Skin epidermis (tissue), 12 donors: Measurements from ENCODE around the gene STAC2.

ENCODE experiments used
- H3K27ac ChIP-seq, 21 experiments: fragments of 200-600 bp; sonication (generic) in 11 of 21; one replicate each; pipeline ENCODE4 v1.5.0; 2020; ENCODE audit warnings: mild to moderate bottlenecking in 3 of 21, inconsistent platforms in 2 of 21, moderate library complexity in 2 of 21
- H3K4me3 ChIP-seq, 7 experiments: fragments of 200-600 bp; sonication (generic) in 2 of 7; one replicate each; pipeline ENCODE4 v1.5.0; 2020; ENCODE audit warnings: inconsistent platforms in 2 of 7, mild to moderate bottlenecking in 2 of 7, moderate library complexity in 1 of 7

STAC2 gene

GRCh38 chr17:39194985-39195524 is 30.7 kb downstream of the STAC2 start:
- Histone ChIP-seq H3K4me3 (peak overlapping the region in 1 of 7 experiments; percentile 74), H3K27ac (peak overlapping the region in 13 of 21 experiments; percentile 16 to 100 (median 79))

DNA sequence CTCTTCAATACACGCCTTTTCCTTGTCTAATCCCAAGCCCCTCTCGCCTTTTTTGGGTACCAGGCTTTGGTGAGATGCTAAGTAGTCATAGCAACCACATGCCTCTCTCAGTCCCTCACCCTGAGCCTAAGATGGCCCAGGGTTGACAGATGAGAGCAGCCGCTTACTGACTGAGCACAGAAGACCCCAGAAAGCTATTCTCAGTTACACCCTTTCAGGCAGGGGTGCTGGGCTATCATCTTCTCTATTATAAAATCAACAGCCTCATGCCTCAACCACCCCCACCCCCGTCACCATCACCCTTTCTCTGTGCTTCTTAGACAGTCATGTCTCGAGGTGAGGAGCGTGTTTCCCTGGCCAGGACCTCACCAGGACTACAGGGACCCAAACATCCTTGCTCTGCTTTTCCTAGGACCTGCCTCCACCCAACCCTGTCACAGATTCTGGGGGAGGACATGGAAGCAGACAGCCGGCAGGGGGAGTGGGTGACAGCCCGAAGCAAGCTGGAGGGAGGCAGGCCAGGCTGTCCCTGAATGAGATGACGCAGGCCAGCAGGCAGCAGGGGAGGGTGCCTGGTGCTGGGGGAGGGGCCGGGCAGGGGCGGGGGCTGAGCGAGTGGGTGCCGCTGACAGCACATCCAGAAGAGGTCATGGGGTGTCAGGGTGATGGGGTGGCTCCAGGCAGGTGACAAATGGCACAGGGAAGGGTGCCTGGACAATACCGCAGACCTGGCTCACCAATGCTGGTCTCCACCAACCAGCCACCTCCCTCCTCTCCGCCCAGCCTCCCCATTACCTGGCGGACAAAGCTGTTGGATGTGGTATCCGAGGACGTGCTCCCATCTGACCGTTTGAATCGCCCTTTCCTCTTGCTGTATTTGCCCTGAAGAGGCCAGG is 31.4 kb downstream of the STAC2 start:
- H3K27ac ChIP-seq = peak overlapping the region in 6 of 21 experiments; percentile 14 to 100 (median 68)
- no peak overlapping the region for H3K4me3 ChIP-seq

DNA sequence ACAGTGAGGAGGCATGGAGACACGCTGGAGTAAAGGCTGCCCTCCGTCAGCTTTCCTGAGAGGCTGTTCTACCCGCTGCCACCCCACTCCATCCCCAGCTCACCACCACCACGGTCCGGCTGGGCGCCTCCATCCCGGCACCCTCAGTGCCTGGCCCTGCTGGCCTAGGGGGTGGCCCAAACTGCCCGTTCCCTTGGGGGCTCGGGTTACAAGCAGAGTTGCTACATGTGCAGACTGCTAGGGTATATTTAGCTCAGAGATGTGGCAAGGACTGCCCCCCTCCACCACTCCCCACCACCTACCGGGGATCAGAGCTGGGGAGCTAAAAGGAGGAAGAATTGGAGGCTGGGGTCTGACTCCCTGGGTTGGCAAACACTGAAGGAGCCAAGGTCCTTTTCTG is 32.4 kb downstream of the STAC2 start:
- no peak overlapping the region for H3K4me3 ChIP-seq
- no peak overlapping the region for H3K27ac ChIP-seq

- Histone ChIP-seq H3K27ac (no peak overlapping the region), H3K4me3 (no peak overlapping the region)
Observed at GRCh38 chr17:39192901-39193300, 32.8 kb downstream of the STAC2 start.

DNA sequence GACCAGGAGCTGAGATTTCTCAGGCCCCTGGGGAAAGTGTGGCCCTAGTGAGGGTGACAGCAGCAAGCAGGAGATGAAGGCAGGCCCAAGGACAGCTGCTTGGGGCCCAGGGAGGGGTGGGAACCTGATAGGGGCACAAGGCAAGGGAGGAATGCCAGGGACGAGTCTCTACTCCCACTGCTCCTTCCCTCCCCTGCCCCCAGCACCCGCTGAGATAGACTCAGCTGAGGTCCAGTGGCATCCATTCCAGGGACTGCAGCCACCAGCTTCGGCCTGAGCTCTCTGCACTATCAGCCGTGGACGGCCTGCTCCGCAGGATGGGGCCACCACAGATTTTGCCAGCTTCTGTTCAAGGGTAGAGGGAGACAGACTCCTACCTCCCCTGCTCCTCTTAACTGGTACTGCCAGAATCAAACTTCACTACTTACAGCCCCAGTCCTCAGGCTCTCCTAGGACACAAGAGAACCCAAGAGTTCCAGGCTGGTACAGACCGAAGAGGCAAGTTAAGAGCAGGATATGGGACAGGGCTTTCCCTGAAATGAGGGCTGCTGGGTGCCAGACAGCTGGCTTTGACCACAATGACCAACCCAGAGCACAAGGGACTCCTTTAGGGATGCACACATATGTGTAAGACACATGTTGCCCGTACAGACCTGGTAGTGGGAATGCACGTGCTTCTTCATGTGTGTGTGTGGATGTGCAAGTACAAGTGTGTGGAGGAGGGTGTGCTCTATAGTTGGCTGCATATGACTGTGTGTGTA is 33.8 kb downstream of the STAC2 start:
- Histone ChIP-seq H3K4me3 (no peak overlapping the region), H3K27ac (no peak overlapping the region)

DNA sequence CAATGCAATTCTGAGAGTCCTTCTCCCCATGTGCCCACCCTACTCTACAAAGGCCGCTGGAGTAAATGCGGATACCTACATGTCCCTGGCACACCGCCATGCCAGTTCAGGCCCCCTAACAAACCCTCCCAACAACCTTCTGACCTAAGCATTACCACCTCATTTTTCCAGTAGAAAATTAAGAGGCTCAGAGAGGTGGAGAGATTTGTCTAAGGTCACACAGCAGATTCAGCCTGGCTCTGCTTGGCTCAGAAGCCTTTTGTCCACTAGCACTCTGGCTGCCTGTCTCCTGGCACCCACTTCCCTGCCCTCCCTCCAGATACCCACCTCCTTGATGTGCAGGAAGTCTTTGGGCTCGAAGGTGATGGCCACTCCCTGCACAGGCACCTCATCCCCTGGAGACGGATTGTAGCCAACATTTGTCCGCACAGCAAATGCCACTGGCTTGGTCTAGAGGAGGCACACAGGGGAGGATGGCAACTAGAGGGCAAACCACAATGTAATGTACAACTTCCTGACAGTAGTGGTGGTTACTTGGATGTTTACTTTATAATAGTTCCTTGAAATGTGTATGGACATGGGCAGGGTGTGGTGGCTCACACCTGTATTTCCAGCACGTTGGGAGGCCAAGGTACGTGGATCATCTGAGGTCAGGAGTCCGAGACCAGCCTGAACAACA is 38.5 kb downstream of the STAC2 start:
- no peak overlapping the region for H3K4me3 ChIP-seq
- no peak overlapping the region for H3K27ac ChIP-seq

GRCh38 chr17:39186481-39187002 is 39.2 kb downstream of the STAC2 start:
- no peak overlapping the region for H3K4me3 ChIP-seq
- no peak overlapping the region for H3K27ac ChIP-seq

- Histone ChIP-seq H3K27ac (no peak overlapping the region), H3K4me3 (no peak overlapping the region)
Observed at GRCh38 chr17:39183720-39184119, 42.0 kb downstream of the STAC2 start.

DNA sequence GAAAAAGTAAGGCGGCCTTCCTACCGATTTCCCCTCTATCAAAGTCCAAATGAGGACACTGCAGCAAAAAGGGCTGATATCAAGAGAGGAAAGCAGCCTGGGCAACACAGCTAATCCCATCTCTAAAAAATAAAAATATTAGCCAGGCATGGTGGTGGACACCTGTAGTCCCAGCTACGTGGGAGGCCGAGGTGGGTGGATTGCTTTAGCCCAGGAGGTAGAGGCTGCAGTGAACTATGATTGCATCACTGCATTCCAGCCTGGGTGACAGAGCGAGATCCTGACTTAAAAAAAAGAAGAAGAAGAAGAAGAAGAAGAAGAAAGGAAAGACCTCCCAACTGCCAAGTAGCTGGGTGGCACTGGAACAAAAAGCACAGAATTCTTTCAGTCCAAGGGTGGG is 42.7 kb downstream of the STAC2 start:
- Histone ChIP-seq H3K27ac (no peak overlapping the region), H3K4me3 (no peak overlapping the region)

- Histone ChIP-seq H3K27ac (no peak overlapping the region), H3K4me3 (no peak overlapping the region)
Observed at GRCh38 chr17:39181303-39181702, 44.4 kb downstream of the STAC2 start.

DNA sequence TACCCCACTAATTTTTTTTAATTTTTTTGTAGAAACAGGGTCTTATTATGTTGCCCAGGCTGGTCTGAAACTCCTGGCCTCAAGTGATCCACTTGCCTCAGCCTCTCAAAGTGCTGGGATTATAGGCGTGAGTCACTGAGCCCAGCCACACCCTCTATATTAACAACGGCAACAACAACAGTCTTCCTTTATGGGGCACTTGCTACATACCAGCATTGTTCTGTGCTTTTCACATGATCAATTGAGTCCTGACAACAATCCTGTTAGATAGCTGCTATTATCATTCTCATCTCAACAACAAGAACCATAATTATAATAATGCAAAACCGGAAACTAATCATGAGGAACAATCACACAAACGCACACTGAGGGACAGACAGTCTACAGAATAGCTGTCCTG is 47.2 kb downstream of the STAC2 start:
- H3K27ac ChIP-seq = peak overlapping the region in 3 of 21 experiments; percentile 5 to 62 (median 17)
- no peak overlapping the region for H3K4me3 ChIP-seq

DNA sequence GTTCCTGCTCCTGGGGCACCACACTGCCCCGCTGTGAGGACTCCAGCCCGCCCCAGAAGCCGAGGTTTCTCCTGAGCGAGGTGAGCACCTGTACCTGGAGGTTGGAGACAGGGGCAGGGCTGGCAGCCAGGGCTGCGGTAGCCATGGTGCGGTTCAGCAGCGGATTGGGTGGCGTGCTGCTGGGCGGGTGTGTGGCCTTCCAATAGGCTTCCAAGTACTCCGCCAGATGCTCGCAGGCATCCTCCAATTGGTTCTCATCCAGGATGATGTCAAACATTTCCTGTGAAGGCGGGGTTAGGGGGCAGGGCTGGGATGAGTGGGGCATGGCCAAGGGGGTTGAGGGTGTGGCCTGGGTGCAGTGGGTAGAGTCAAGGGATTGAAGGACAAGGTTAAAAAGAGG is 48.5 kb downstream of the STAC2 start:
- Histone ChIP-seq H3K4me3 (no peak overlapping the region), H3K27ac (no peak overlapping the region)

GRCh38 chr17:39175695-39176093 is 50.1 kb downstream of the STAC2 start:
- no peak overlapping the region for H3K4me3 ChIP-seq
- H3K27ac ChIP-seq = no peak overlapping the region

DNA sequence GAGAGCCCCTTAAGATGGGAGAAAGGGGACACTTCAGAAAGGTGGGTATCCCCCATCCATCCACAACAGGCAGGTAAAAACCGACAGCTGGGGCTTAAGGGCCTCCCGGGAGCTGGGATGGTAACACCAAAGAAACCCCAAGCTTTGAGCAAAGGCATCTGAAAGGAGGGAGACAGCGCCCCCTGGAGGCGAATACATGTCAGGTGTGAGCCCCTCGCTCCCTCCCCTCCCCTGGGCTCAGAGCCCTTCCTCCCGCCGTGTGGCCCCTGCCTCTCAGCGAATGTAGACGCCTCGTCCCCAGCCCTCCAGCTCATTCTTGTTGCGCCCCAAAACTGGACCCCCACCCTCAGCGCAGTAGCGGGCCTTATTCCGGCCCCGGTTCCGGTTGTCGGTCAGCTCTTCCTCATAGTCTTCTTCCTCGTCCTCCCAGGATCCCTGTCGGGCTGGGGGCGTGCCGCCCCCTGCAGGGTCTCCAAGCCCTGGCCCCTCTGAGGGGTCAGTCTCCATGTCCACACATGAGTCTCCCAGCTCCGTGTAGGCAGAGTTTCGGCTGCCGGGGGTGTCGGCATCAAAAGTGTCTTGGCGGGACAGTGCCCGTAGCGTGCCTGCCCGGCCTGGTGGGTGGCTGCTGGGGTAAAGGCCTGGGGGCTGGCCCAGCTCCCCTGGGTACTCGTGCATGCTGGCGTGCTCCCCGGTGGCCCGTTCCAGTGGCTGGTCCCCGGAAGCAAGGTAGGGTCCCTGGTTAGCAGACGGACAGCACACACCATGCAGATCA is 50.6 kb downstream of the STAC2 start:
- Histone ChIP-seq H3K4me3 (no peak overlapping the region), H3K27ac (no peak overlapping the region)

GRCh38 chr17:39173526-39174274 is 52.0 kb downstream of the STAC2 start:
- Histone ChIP-seq H3K27ac (no peak overlapping the region), H3K4me3 (no peak overlapping the region)

DNA sequence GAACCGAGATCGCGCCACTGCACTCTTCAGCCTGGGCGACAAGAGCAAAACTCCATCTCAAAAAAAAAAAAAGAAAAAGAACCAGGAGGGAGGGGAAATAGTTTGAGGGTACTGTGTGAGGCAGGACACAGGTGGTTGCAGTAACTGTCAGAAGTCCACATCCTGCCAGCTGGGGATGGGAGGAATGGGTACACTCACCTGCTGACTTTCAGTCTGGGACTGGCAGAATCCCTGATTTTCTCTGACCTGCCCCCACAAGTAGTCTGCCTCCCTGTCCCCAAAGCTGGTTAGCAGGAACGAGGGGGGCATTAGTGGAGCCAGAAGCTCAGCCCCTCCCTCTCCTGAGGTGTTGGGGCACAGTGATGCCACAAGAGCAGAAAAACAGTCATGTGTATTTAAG is 52.7 kb downstream of the STAC2 start:
- H3K27ac ChIP-seq = no peak overlapping the region
- H3K4me3 ChIP-seq = no peak overlapping the region

- Histone ChIP-seq H3K27ac (no peak overlapping the region), H3K4me3 (no peak overlapping the region)
Observed at GRCh38 chr17:39171933-39172332, 53.8 kb downstream of the STAC2 start.

- H3K4me3 ChIP-seq = no peak overlapping the region
- no peak overlapping the region for H3K27ac ChIP-seq
Observed at GRCh38 chr17:39170558-39170957, 55.2 kb downstream of the STAC2 start.

DNA sequence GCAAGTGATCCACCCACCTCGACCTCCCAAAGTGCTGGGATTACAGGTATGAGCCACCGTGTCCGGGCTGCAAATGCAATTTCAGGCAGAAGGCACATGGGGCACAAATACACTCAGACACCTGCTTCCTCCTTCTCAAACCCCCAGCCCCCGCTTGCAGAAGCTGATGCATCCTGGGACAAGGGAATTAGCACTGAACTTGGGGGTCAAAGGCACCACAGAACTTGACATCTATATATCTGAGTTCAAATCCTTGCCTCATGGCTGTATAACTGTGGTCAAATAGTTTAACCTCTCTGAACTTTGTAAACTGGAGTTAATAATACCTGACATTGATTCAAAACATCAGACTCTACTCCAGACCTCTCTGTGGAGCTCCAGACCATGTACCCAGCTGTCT is 55.6 kb downstream of the STAC2 start:
- Histone ChIP-seq H3K27ac (no peak overlapping the region), H3K4me3 (no peak overlapping the region)
